ENCODE results near the gene PHLDB3.

- TF ChIP-seq POLR2A (IDR thresholded peaks at IDR 0.05), result no peak
- TF ChIP-seq CTCF (IDR thresholded peaks at IDR 0.05 in 4 of 5, conservative IDR thresholded peaks at IDR 0.05 in 1 of 5), result no peak
Observed at GRCh38 chr19:43518051-43518450, 13.5 kb upstream of the PHLDB3 start.

All from gastrocnemius medialis (tissue), 4 donors.